ENCODE data around the gene CCDC14. TPM values are rescaled to one million over a fixed set of nuclear protein-coding genes. Genes with fewer than 3 reads are reported as not detected.
"Not testable (repeated sequence)": the region's sequence is repeated elsewhere in the genome, so short reads cannot be mapped to it uniquely, and the experiment has no call there.

Gene CCDC14
- total and polyA plus RNA-seq, 4 experiments from 2014 or later = 6.3 to 47.0 (median 26.9) TPM

- H3K4me1 Mint-ChIP-seq; intact Hi-C loops (cut with micrococcal nuclease); H3K27ac Mint-ChIP-seq; H3K9me3 ChIP-seq (ENCODE audit: control insufficient read depth in 1 of 2, low read length in 2 of 2); H3K27ac ChIP-seq (ENCODE audit: low read depth, low read length); H3K4me1 ChIP-seq (ENCODE audit: insufficient read depth, low read length); H3K27me3 ChIP-seq (ENCODE audit: insufficient read depth, low read length); H3K36me3 ChIP-seq (ENCODE audit: insufficient read depth, low read length); H3K36me3 Mint-ChIP-seq; H3K9me3 Mint-ChIP-seq; POLR2A ChIA-PET (ENCODE audit: partially characterized antibody): not testable (repeated sequence)
- Mint-ChIP-seq H3K4me3 (peak overlapping the region in 1 of 8 donors; percentile 35), H3K27me3 (peaks cover 22 to 29% of the 10 kb centered on the region in 2 donors)
- DNase-seq = peak in 4 of 5 donors; percentile 24 to 40 (median 33)
- CTCF ChIA-PET (ENCODE audit: partially characterized antibody) = interaction anchor here (0.8 to 2.5 kb wide), 9 partner anchors 10 to 94 kb away, joined by 3 to 13 read pairs (median 3); no protein-coding TSS in a partner anchor
- peak overlapping the region in 1 of 2 donors; percentile 28 for H3K4me3 ChIP-seq (ENCODE audit: low read length in 2 of 2)
These were observed 18.8 kb upstream of the CCDC14 start for GRCh38 chr3:123979525-123980501.

GRCh38 chr3:123976904-123977303, 15.9 kb upstream of the CCDC14 start:
- H3K27me3 ChIP-seq (ENCODE audit: insufficient read depth, low read length); H3K9me3 Mint-ChIP-seq; intact Hi-C loops (cut with micrococcal nuclease); H3K36me3 ChIP-seq (ENCODE audit: insufficient read depth, low read length); H3K9me3 ChIP-seq (ENCODE audit: control insufficient read depth in 1 of 2, low read length in 2 of 2); H3K4me3 Mint-ChIP-seq; H3K4me1 ChIP-seq (ENCODE audit: insufficient read depth, low read length); H3K4me1 Mint-ChIP-seq; H3K27ac ChIP-seq (ENCODE audit: low read depth, low read length); CTCF ChIA-PET (ENCODE audit: partially characterized antibody); POLR2A ChIA-PET (ENCODE audit: partially characterized antibody); H3K36me3 Mint-ChIP-seq; H3K4me3 ChIP-seq (ENCODE audit: low read length in 2 of 2); H3K27ac Mint-ChIP-seq; DNase-seq: not testable (repeated sequence)
- peaks cover 13 to 35% of the 10 kb centered on the region in 2 donors for H3K27me3 Mint-ChIP-seq

- H3K27ac ChIP-seq (ENCODE audit: low read depth, low read length); POLR2A ChIA-PET (ENCODE audit: partially characterized antibody); H3K4me1 ChIP-seq (ENCODE audit: insufficient read depth, low read length); H3K9me3 ChIP-seq (ENCODE audit: control insufficient read depth in 1 of 2, low read length in 2 of 2); H3K4me1 Mint-ChIP-seq; DNase-seq; H3K27me3 ChIP-seq (ENCODE audit: insufficient read depth, low read length); H3K27ac Mint-ChIP-seq; intact Hi-C loops (cut with micrococcal nuclease); H3K36me3 Mint-ChIP-seq; H3K4me3 Mint-ChIP-seq; H3K9me3 Mint-ChIP-seq; CTCF ChIA-PET (ENCODE audit: partially characterized antibody); H3K4me3 ChIP-seq (ENCODE audit: low read length in 2 of 2); H3K36me3 ChIP-seq (ENCODE audit: insufficient read depth, low read length): not testable (repeated sequence)
- peaks cover 18 to 38% of the 10 kb centered on the region in 2 donors for H3K27me3 Mint-ChIP-seq
These were observed 15.3 kb upstream of the CCDC14 start for GRCh38 chr3:123976181-123976898.

DNA sequence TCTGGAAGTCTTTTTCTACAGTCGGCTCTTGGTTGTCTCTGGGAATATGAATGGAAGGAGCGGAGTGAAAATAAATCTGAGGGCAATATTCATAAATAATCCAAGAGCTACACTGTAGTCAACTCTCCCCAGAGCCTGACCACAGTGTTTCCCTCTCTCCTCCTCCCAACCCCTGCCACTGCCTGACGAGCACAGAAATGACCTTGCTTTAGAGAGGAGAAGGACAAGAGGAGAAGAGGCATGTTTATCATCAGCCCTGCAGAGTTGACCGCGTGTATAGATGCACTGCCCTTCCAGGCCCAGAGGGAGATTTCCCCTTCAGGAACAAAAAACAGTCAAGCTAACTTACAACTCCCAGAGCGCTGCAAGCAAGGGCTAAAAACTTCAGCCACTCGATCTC, 14.0 kb upstream of the CCDC14 start:
- CTCF ChIA-PET (ENCODE audit: partially characterized antibody); H3K4me3 ChIP-seq (ENCODE audit: low read length in 2 of 2); intact Hi-C loops (cut with micrococcal nuclease): not testable (repeated sequence)

DNA sequence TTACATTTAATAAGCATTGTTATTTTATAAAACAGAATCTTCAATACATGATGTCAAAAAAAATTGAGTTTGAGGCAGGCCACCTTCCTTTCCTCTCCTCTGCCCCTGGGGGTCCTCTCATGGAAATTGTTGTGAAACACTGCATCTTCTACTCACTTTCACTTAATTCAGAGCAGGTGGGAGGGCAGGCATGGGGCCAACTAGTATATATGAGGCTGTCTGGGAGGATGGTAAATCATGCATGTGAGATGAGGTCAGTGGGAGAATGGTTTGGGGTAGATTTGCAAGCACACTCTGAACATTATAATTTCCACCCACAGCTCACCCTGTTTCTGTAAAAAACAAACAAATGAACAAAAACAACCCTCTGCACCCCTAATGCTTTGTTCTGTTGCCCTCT, 10.4 kb upstream of the CCDC14 start:
- DNase-seq = no peak
- no peak overlapping the region for H3K27ac Mint-ChIP-seq
- intact Hi-C loops (cut with micrococcal nuclease) = no loop called here
- H3K4me1 Mint-ChIP-seq = no peaks in the 10 kb centered on the region
- POLR2A ChIA-PET (ENCODE audit: partially characterized antibody) = no interaction called here
- H3K4me3 Mint-ChIP-seq = no peak overlapping the region
- H3K4me1 ChIP-seq (ENCODE audit: insufficient read depth, low read length) = no peaks in the 10 kb centered on the region
- CTCF ChIA-PET (ENCODE audit: partially characterized antibody) = no interaction called here
- H3K27me3 ChIP-seq (ENCODE audit: insufficient read depth, low read length) = no peaks in the 10 kb centered on the region
- H3K36me3 ChIP-seq (ENCODE audit: insufficient read depth, low read length) = no peaks in the 10 kb centered on the region
- H3K9me3 ChIP-seq (ENCODE audit: control insufficient read depth in 1 of 2, low read length in 2 of 2) = no peaks in the 10 kb centered on the region
- peaks cover 18 to 40% of the 10 kb centered on the region in 2 donors for H3K27me3 Mint-ChIP-seq
- no peak overlapping the region for H3K4me3 ChIP-seq (ENCODE audit: low read length in 2 of 2)
- no peaks in the 10 kb centered on the region for H3K9me3 Mint-ChIP-seq
- no peaks in the 10 kb centered on the region for H3K36me3 Mint-ChIP-seq
- no peak overlapping the region for H3K27ac ChIP-seq (ENCODE audit: low read depth, low read length)

More for the DNA sequence above, 14.0 kb upstream of the CCDC14 start:
- peaks cover 12 to 38% of the 10 kb centered on the region in 2 donors for H3K27me3 Mint-ChIP-seq
- H3K9me3 ChIP-seq (ENCODE audit: control insufficient read depth in 1 of 2, low read length in 2 of 2); H3K4me1 Mint-ChIP-seq; H3K27ac ChIP-seq (ENCODE audit: low read depth, low read length); H3K9me3 Mint-ChIP-seq; H3K36me3 Mint-ChIP-seq; H3K27ac Mint-ChIP-seq; H3K36me3 ChIP-seq (ENCODE audit: insufficient read depth, low read length); H3K27me3 ChIP-seq (ENCODE audit: insufficient read depth, low read length); DNase-seq; H3K4me3 Mint-ChIP-seq; H3K4me1 ChIP-seq (ENCODE audit: insufficient read depth, low read length); POLR2A ChIA-PET (ENCODE audit: partially characterized antibody): not testable (repeated sequence)

- H3K27me3 Mint-ChIP-seq = peaks cover 15 to 27% of the 10 kb centered on the region in 2 donors
- H3K9me3 Mint-ChIP-seq; H3K9me3 ChIP-seq (ENCODE audit: control insufficient read depth in 1 of 2, low read length in 2 of 2); DNase-seq; H3K4me3 ChIP-seq (ENCODE audit: low read length in 2 of 2); H3K27ac Mint-ChIP-seq; POLR2A ChIA-PET (ENCODE audit: partially characterized antibody); H3K27ac ChIP-seq (ENCODE audit: low read depth, low read length); H3K4me3 Mint-ChIP-seq; H3K4me1 Mint-ChIP-seq; H3K36me3 Mint-ChIP-seq; H3K27me3 ChIP-seq (ENCODE audit: insufficient read depth, low read length); CTCF ChIA-PET (ENCODE audit: partially characterized antibody); H3K4me1 ChIP-seq (ENCODE audit: insufficient read depth, low read length); H3K36me3 ChIP-seq (ENCODE audit: insufficient read depth, low read length): not testable (repeated sequence)
- intact Hi-C loops (cut with micrococcal nuclease) = loop anchor here (10.0 kb wide), 1 partner anchor 758 kb away; no protein-coding TSS in a partner anchor
These were observed 6.2 kb upstream of the CCDC14 start for GRCh38 chr3:123967260-123967659.

GRCh38 chr3:123966799-123967198, 5.8 kb upstream of the CCDC14 start:
- CTCF ChIA-PET (ENCODE audit: partially characterized antibody); H3K4me3 Mint-ChIP-seq: not testable (repeated sequence)

More at GRCh38 chr3:123966799-123967198, 5.8 kb upstream of the CCDC14 start:
- DNase-seq; H3K27ac Mint-ChIP-seq; H3K4me1 Mint-ChIP-seq; POLR2A ChIA-PET (ENCODE audit: partially characterized antibody); H3K27me3 ChIP-seq (ENCODE audit: insufficient read depth, low read length); H3K36me3 ChIP-seq (ENCODE audit: insufficient read depth, low read length); H3K4me3 ChIP-seq (ENCODE audit: low read length in 2 of 2); H3K9me3 Mint-ChIP-seq; H3K9me3 ChIP-seq (ENCODE audit: control insufficient read depth in 1 of 2, low read length in 2 of 2); H3K36me3 Mint-ChIP-seq; H3K27ac ChIP-seq (ENCODE audit: low read depth, low read length); H3K4me1 ChIP-seq (ENCODE audit: insufficient read depth, low read length): not testable (repeated sequence)
- H3K27me3 Mint-ChIP-seq = peaks cover 13 to 25% of the 10 kb centered on the region in 2 donors
- intact Hi-C loops (cut with micrococcal nuclease) = loop anchor here (10.0 kb wide), 1 partner anchor 758 kb away; no protein-coding TSS in a partner anchor
